H4 (cell line): ENCODE data around the gene POLR3GL. TPM values are rescaled to one million over a fixed set of nuclear protein-coding genes. Genes with fewer than 3 reads are reported as not detected.
"Not testable (repeated sequence)": the region's sequence is repeated elsewhere in the genome, so short reads cannot be mapped to it uniquely, and the experiment has no call there.

Experiments used
- DNase-seq: peaks from one replicate; pipeline ENCODE4 v3.0.0-alpha.2; 2015; ENCODE audit warnings: low spot score
- total RNA-seq: library from RNA; depleted of rRNA; stranded (reverse); fragments of >200 nt; shearing (Covaris generic); gene quantifications from 2 replicates; pipeline ENCODE4 v1.2.3, GENCODE V29; 2014; rRNA removed

POLR3GL gene
- total RNA-seq, 1 experiment from 2014 or later, result 16.9 TPM

DNA sequence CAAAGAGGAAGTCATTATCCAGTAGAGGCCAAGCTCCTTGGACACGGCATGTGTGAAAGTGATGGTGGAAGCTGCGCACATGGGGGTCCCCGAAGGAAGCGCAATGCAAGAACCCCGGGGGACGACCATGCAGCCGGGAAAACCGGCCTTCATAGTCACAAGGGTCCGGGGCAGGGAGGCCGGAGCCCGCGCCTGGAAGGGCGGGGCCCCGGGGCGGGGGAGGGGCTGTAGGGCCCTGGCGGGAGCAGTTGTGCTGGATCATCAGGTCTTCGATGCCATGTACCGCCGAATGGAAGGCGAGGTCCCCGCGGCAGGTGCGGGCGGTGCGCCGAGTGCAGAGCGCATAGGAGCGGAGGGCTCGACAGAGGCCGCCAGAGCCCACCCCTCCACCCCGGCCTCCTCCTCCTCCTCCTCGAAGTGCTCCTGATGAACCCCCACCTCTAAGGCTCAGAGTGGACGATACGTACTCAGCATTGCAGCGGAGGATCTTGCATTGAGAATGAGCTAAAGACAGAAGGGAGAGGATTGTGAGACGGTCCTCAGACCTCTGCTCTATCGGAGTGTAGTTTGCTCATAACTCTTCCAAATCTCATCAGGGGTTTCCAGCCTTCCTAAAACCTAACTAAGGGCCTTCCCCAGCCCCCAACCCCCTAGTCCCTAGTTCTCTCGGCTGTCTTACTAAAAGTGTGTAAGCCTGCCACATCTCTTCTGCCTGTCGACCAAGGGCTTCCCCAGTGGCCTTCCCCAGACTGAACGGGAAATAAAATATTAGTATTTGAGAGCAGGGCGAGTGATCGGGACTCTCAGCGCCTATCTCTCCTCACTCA is 55.0 kb downstream of the POLR3GL start:
- DNase-seq, result no peak

GRCh38 chr1:146020058-146021049 is 55.9 kb downstream of the POLR3GL start:
- DNase-seq, result no peak

- no peak for DNase-seq
Measured at GRCh38 chr1:146021050-146021445, 56.6 kb downstream of the POLR3GL start.

- DNase-seq, result no peak
Measured at GRCh38 chr1:146021622-146022402, 57.3 kb downstream of the POLR3GL start, which contains the start of gene HJV. HJV (minus strand) TSS chr1:146021735; CDS start chr1:146020231, 1,504 bp downstream.

- DNase-seq, result no peak
Measured at GRCh38 chr1:146022403-146023127, 58.1 kb downstream of the POLR3GL start.

DNA sequence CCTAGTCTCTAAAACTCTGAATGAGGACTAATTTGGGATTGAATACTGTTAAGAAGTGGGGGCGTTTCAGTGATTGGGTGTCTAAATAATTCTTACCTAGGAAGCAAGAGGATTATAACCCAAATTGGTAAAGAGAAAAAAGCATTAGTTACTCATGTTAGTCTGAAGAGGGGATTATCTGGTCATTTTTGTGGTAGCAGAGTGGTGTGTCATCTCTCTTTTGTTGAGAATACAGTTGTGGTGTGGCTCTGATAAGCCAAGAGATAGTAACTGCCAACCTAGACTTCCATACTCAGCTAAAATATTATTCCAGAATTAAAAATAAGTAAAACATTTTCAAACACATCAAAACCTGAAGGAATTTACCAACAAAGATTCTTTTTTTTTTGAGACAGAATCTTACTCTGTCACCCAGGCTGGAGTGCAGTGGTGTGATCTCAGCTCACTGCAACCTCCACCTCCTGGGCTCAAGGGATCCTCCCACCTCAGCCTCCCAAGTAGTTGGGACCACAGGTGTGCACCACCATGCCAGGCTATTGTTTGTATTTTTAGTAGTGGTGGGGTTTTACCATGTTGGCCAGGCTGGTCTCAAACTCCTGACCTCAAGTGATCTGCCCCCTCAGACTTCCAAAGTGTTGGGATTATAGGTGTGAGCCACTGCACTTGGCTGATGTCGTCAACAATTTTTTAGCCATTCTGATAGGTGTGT is 61.5 kb downstream of the POLR3GL start:
- DNase-seq, result not testable (repeated sequence)

DNA sequence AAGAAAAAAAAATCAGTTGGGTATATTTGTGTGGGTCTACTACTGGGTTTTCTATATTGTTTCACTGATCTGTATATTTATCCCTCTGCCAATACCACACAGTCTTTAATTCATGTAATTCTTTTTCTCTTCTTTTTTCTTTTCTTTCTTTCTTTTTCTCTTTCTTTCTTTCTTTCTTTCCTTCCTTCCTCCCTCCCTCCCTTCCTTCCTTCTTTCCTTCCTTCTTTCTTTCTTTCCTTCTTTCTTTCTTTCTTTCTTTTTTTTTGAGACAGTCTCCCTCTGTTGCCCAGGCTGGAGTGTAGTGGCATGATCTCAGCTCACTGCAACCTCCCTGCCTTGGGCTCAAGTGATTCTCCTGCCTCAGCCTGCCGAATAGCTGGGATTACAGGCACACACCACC is 62.2 kb downstream of the POLR3GL start:
- DNase-seq, result not testable (repeated sequence)

Other genes with a start within 250 kb of the POLR3GL start
- gene CD160, start 245.2 kb upstream of the POLR3GL start, total RNA-seq, result not detected in 2 replicates
- 6.3 and 6.6 TPM in 2 replicates for gene RNF115, start 140.6 kb upstream of the POLR3GL start, total RNA-seq
- gene POLR3C, start 140.5 kb upstream of the POLR3GL start, total RNA-seq, result 30.1 and 34.9 TPM in 2 replicates
- gene NUDT17, start 119.1 kb upstream of the POLR3GL start, total RNA-seq, result 10.1 and 10.3 TPM in 2 replicates
- 10.2 and 12.8 TPM in 2 replicates for gene PIAS3, start 105.6 kb upstream of the POLR3GL start, total RNA-seq
- not detected in 2 replicates for gene ANKRD35, start 78.8 kb upstream of the POLR3GL start, total RNA-seq
- 0.08 and 0.27 TPM in 2 replicates for gene ITGA10, start 54.6 kb upstream of the POLR3GL start, total RNA-seq
- 24.4 and 37.4 TPM in 2 replicates for gene PEX11B, start 46.0 kb upstream of the POLR3GL start, total RNA-seq
- gene RBM8A, start 37.2 kb upstream of the POLR3GL start, total RNA-seq, result 335 and 394 TPM in 2 replicates
- gene LIX1L, start 6.7 kb upstream of the POLR3GL start, total RNA-seq, result 15.1 and 18.7 TPM in 2 replicates
- gene ANKRD34A, start 115 bp upstream of the POLR3GL start, total RNA-seq, result 0.54 and 0.70 TPM in 2 replicates
- gene TXNIP, start 31.9 kb downstream of the POLR3GL start, total RNA-seq, result 101 and 102 TPM in 2 replicates
- gene HJV, start 57.0 kb downstream of the POLR3GL start, total RNA-seq, result not detected in 2 replicates
- 0.35 and 0.54 TPM in 2 replicates for gene NBPF10, start 180.1 kb downstream of the POLR3GL start, total RNA-seq